ENCODE results near the gene ADGRF4.

DNA sequence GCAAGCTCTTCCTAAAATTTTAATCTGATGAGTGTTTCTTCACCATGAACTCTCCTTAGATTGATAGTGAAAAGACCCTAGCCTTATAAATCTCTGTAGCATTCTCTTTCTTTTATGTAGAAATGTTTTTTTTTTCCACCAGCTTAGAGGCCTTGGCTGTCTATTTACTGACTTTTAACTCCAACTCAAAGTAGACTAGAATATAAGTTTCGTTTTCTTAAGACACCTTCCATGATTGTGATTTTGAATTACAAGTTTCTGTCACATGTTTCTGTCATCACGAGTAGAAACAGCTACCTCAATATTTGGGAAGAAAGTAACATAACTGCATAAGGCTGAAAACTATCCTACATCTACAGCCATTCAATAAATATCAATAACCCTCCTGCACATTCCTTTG lies 17.8 kb downstream of the ADGRF4 start:
- TF ChIP-seq, protein P1, sequence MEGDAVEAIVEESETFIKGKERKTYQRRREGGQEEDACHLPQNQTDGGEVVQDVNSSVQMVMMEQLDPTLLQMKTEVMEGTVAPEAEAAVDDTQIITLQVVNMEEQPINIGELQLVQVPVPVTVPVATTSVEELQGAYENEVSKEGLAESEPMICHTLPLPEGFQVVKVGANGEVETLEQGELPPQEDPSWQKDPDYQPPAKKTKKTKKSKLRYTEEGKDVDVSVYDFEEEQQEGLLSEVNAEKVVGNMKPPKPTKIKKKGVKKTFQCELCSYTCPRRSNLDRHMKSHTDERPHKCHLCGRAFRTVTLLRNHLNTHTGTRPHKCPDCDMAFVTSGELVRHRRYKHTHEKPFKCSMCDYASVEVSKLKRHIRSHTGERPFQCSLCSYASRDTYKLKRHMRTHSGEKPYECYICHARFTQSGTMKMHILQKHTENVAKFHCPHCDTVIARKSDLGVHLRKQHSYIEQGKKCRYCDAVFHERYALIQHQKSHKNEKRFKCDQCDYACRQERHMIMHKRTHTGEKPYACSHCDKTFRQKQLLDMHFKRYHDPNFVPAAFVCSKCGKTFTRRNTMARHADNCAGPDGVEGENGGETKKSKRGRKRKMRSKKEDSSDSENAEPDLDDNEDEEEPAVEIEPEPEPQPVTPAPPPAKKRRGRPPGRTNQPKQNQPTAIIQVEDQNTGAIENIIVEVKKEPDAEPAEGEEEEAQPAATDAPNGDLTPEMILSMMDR (IDR thresholded peaks at IDR 0.05; ENCODE audit: poor library complexity, severe bottlenecking), result no peak
- no peak for TF ChIP-seq EZH2 (IDR thresholded peaks at IDR 0.05; ENCODE audit: borderline replicate concordance, insufficient read depth, low read length, poor library complexity, severe bottlenecking)
- TF ChIP-seq POLR2AphosphoS5 (IDR thresholded peaks at IDR 0.05), result no peak
